Endometrial microvascular endothelial cells (primary cell): ENCODE data around the gene MMEL1. TPM values are rescaled to one million over a fixed set of nuclear protein-coding genes. Genes with fewer than 3 reads are reported as not detected.
"Not testable (repeated sequence)": the region's sequence is repeated elsewhere in the genome, so short reads cannot be mapped to it uniquely, and the experiment has no call there.

ENCODE experiments used
- in situ Hi-C: cut with HindIII; loops from 2 replicates; pipeline ENCODE4 v1.10.0; 2017; ENCODE audit warnings: low sequenced_read_pairs, low pct_unique_long_range_greater_than_20kb; ENCODE audit errors: inconsistent ontology term
- total RNA-seq: library from RNA; depleted of rRNA; stranded (reverse); fragments of >200 nt; gene quantifications from one replicate; pipeline ENCODE4 v1.2.3, GENCODE V29; 2015; ENCODE audit errors: inconsistent ontology term

The MMEL1 gene
- total RNA-seq, 1 donor from 2014 or later, result 0.28 TPM

DNA sequence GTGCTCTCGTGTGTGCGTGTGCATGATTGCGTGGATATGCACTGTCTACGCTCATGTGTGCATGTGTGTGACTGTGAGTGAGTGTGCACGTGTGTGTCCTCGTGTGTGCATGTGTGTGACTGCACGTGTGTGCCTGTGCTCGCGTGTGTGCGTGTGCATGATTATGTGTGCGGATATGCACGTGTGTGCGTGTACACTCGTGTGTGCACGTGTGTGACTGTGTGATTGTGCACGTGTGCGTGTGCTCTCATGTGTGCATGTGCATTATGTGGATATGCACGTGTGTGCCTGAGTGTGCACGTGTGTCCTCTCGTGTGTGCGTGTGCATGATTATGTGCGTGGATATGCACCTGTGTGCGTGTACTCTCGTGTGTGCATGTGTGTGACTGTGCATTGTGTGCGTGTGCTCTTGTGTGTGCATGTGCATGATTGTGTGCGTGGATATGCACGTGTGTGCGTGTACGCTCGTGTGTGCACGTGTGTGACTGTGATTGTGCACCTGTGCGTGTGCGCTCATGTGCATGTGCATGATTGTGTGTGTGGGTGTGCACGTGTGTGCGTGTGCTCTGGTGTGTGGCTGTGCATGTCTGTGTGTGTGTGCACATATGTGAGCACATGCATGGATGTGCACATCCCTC, 2.2 kb downstream of the MMEL1 start:
- in situ Hi-C loops, result no loop called here

DNA sequence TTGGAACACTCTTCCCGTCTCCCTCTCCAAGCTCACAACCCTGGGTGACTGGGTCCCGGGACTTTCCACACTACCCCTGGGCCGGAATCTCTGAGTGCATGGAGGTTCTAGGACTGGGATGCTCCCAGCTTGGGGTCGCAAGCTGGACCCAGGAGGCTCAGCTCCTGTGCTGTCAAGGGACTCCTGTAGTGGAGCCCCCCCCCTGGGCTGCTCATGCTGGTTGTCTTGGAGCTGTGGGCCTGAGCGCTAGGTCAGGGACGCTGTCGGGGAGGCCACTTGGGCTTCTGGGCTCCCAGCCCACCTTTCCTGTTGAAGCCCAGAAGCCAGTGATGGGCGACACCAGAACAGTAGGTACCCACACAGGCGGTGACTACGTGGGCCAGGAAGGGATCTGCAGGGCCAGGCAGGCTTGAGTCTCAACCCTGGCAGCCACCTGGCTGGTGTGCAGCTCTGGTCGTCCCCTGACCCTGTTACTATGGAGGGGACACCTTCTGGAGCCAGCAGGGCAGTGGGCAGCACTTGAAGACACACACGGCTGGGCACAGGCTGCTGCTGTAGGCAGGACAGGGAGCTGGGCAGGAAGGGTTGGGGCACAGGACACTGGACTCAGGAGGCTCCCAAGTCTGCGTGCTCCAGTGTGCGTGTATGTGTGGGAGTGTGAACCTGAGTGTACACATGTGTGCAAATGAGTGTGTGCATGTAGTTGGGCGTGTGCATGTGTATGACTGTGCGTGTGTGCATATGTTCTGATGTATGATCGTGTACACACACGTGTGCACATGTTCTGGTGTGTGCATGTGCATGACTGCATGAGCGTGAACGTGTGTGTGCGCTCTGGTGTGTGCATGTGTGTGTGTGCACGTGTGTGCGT, 3.0 kb downstream of the MMEL1 start:
- in situ Hi-C loops, result no loop called here

- in situ Hi-C loops, result no loop called here
These were observed 3.7 kb downstream of the MMEL1 start for GRCh38 chr1:2628933-2629626.

- in situ Hi-C loops, result no loop called here
These were observed 4.5 kb downstream of the MMEL1 start for GRCh38 chr1:2628191-2628932.

- in situ Hi-C loops, result no loop called here
These were observed 5.1 kb downstream of the MMEL1 start for GRCh38 chr1:2627746-2628145.

DNA sequence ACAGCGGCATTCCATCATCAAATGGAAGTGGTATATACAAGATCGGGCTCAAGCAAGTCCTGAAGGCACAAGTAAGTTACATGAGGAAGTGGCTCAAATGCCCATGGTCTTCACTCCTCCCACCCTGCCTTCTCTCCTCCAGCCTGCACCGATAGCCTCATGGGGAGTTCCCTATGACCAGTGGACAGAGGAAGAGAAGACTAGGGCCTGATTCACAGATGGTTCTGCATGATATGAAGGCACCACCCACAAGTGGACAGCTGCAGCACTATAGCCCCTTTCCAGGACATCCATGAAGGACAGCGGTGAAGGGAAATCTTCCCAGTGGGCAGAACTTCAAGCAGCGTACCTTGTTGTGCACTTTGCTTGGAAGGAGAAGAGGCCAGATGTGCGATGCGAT, 7.1 kb downstream of the MMEL1 start:
- in situ Hi-C loops, result not testable (repeated sequence)

DNA sequence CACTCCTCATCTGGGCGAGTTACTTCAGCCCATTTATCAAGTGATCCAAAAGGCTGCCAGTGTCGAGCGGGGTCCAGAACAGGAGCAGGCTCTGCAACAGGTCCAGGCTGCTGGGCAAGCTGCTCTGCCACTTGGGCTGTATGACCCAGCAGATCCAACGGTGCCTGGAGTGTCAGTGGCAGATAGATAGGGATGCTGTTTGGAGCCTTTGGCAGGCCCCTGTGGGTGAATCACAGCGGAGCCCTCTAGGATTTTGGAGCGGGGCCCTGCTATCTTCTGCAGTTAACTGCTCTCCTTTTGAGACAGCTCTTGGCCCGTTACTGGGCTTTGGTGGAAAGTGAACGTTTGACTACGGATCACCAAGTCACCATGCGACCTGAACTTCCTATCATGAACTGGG, 7.5 kb downstream of the MMEL1 start:
- in situ Hi-C loops, result no loop called here

DNA sequence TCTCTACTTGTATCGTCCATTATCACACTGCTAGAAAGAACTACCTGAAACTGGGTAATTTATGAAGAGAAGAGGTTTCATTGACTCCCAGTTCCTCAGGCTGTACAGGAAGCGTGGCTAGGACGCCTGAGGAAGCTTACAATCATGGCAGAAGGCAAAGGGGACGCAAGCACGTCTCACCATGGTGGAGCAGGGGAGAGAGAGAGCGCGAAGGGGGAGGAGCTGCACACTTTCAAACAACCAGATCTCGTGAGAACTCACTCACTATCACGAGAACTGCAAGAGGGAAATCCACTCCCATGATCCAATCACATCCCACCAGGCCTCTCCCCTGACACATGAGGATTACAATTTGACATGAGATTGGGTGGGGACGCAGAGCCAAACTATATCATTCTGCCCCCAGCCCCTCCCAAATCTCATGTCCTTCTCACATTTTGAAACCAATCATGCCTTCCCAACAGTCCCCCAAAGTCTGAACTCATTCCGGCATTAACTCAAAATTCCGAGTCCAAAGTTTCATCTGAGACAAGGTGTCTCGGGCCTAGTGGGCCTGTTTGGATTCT, 8.0 kb downstream of the MMEL1 start:
- in situ Hi-C loops, result no loop called here

GRCh38 chr1:2623571-2624337, 9.1 kb downstream of the MMEL1 start:
- in situ Hi-C loops, result no loop called here

GRCh38 chr1:2617971-2618470, 14.8 kb downstream of the MMEL1 start:
- in situ Hi-C loops, result no loop called here

GRCh38 chr1:2614145-2614544, 18.7 kb downstream of the MMEL1 start:
- in situ Hi-C loops, result no loop called here

DNA sequence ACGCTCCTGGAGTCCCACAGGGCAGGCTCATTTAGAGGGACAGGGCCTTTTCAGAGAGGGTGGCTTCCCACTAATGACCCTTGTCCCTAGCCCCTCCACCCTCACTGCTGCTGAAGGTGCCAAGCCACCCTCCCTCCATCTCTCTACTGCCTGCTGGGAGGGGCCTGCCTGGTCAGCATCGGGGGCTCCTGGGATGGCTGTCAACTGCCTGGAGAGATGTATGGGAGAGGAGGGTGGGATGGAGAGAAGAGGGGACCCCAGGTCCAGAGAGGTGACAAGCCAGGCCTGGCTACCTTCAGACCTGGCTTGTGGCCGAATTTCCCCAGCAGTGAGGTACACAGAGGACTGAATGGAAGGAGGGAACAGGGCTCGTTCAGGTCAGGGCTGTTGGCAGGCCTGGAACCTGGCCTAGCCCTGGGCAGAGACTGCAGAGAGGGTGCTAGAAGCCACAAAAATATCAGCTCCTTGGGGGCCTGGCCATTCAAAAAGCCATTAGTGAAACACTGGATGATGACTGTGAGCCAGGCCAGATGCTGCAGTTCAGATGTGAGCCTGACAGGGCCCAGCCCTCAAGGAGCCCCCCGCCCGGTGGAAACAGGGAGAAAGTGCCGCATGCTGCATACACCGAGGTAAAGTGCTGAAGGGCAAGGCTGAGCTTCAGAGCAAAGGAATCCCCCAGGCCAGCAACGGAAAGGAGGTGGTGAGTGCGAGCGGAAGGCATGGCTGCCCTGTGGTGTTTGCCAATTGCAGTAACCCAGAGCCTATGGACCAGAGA, 20.0 kb downstream of the MMEL1 start:
- in situ Hi-C loops, result no loop called here

DNA sequence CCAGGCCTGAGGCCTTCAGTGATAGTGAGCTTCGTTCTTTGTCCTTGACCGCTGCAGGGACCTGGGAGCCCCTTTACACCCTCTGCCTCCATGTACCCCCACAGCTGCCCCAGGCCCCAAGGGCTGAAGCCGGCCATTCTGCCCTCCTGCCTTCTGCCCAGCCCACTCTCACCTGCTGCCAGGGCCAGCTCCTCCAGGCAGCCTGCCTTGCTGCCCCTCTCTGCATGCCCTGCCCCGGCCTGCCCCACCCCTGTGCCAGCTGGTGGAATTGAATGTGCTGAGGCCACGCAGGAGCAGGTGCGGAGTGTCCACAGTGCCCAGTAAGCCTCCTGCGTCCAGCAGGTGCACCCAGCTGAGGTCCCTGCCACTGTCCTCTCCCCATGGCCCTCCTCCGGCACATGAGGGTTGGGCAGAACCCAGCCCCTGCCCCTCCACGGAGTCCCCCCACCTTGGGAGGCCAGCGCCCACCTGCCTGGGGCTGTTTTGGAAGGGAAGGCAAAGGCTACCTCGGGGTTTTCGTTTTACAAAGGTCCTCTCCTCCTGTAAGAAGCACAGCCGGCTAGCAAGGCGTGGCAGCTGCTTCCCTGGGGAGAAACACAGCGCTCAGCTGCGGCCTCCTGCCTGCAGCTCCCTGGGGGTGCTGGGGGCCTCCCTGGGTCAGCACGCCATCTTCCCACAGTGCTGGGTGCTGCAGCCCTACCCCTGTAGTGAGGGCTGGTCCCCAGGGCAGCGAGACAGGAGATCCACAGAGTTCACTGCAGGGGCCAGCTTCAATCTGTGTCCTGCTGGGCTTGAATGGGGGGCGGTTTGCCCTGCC, 21.0 kb downstream of the MMEL1 start:
- in situ Hi-C loops, result no loop called here

DNA sequence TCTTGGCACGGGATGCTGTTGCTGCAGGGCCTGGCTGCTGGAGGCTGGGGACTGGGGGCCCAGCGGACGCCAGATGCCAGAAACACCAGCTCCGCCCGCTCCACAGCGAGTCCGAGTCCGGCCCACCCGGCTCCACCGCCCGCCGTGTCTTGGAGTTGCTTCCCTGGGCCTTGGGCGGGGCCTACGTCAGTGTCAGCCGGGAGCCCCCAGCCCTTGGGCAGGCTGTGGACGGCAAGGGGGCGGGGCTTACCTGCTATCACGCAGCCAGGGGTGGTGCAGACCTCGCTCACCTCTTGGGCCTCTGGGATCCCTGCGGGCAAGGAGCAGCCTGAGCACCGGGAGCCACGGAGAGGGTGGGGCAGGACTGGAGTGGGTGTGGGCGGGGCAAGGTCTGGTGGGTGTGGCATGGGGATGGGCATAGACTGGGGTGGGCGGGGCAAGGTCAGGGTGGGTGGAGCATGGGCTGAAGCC, 21.8 kb downstream of the MMEL1 start:
- in situ Hi-C loops, result no loop called here

- in situ Hi-C loops, result no loop called here
These were observed 22.5 kb downstream of the MMEL1 start for GRCh38 chr1:2610036-2610959.
